GM10266 (cell line): ENCODE measurements around the gene LSM14B.

Experiments used
- DNase-seq: peaks from one replicate; pipeline ENCODE4 v3.0.0; 2012; ENCODE audit errors: extremely low spot score
- CTCF ChIP-seq: IDR thresholded peaks from 2 replicates; pipeline ENCODE4 v1.5.1; 2012; ENCODE audit warnings: mild to moderate bottlenecking, low read depth; ENCODE audit not compliant: control insufficient read depth, insufficient read depth; ENCODE audit errors: missing control alignments

The LSM14B gene

GRCh38 chr20:62101078-62101477 is 21.2 kb upstream of the LSM14B start:
- TF ChIP-seq CTCF, result no peak
- no peak for DNase-seq

- no peak for DNase-seq
- no peak for TF ChIP-seq CTCF
Measured at GRCh38 chr20:62103508-62104233, 18.6 kb upstream of the LSM14B start.

GRCh38 chr20:62104234-62104789 is 18.0 kb upstream of the LSM14B start:
- DNase-seq, result no peak
- no peak for TF ChIP-seq CTCF

- DNase-seq, result no peak
- no peak for TF ChIP-seq CTCF
Measured at GRCh38 chr20:62104791-62105345, 17.4 kb upstream of the LSM14B start.

- no peak for TF ChIP-seq CTCF
Measured at GRCh38 chr20:62105592-62105991, 16.7 kb upstream of the LSM14B start.

GRCh38 chr20:62111148-62111547 is 11.1 kb upstream of the LSM14B start:
- TF ChIP-seq CTCF, result no peak
- DNase-seq, result no peak

More at GRCh38 chr20:62105592-62105991, 16.7 kb upstream of the LSM14B start:
- no peak for DNase-seq

GRCh38 chr20:62112368-62112767 is 9.9 kb upstream of the LSM14B start:
- no peak for TF ChIP-seq CTCF
- no peak for DNase-seq
